ENCODE data around the gene MTHFD2L.
"Not testable (repeated sequence)": the region's sequence is repeated elsewhere in the genome, so short reads cannot be mapped to it uniquely, and the experiment has no call there.

MTHFD2L gene

GRCh38 chr4:74189331-74190043, 31.6 kb downstream of the MTHFD2L start:
- peak; percentile 20 for DNase-seq (ENCODE audit: low read depth)

GRCh38 chr4:74190332-74190731, 32.4 kb downstream of the MTHFD2L start:
- DNase-seq (ENCODE audit: low read depth), result no peak

- DNase-seq (ENCODE audit: low read depth), result no peak
Measured at GRCh38 chr4:74190919-74191397, 33.0 kb downstream of the MTHFD2L start.

GRCh38 chr4:74197080-74197479, 39.2 kb downstream of the MTHFD2L start:
- no peak for DNase-seq (ENCODE audit: low read depth)

GRCh38 chr4:74202062-74202586, 44.2 kb downstream of the MTHFD2L start:
- no peak for DNase-seq (ENCODE audit: low read depth)

- no peak for DNase-seq (ENCODE audit: low read depth)
Measured at GRCh38 chr4:74203467-74203866, 45.5 kb downstream of the MTHFD2L start.

- DNase-seq (ENCODE audit: low read depth), result no peak
Measured at GRCh38 chr4:74205046-74205445, 47.1 kb downstream of the MTHFD2L start.

- DNase-seq (ENCODE audit: low read depth), result no peak
Measured at GRCh38 chr4:74205559-74205958, 47.6 kb downstream of the MTHFD2L start.

- DNase-seq (ENCODE audit: low read depth), result no peak
Measured at GRCh38 chr4:74206088-74206825, 48.3 kb downstream of the MTHFD2L start.

- not testable (repeated sequence) for DNase-seq (ENCODE audit: low read depth)
Measured at GRCh38 chr4:74214457-74215159, 56.7 kb downstream of the MTHFD2L start.

GRCh38 chr4:74215236-74215635, 57.3 kb downstream of the MTHFD2L start:
- DNase-seq (ENCODE audit: low read depth), result not testable (repeated sequence)

- no peak for DNase-seq (ENCODE audit: low read depth)
Measured at GRCh38 chr4:74217365-74217764, 59.4 kb downstream of the MTHFD2L start.

- no peak for DNase-seq (ENCODE audit: low read depth)
Measured at GRCh38 chr4:74218201-74218600, 60.3 kb downstream of the MTHFD2L start.

- DNase-seq (ENCODE audit: low read depth), result no peak
Measured at GRCh38 chr4:74219240-74219639, 61.3 kb downstream of the MTHFD2L start.

- DNase-seq (ENCODE audit: low read depth), result no peak
Measured at GRCh38 chr4:74223098-74223497, 65.2 kb downstream of the MTHFD2L start.

GRCh38 chr4:74223801-74224200, 65.9 kb downstream of the MTHFD2L start:
- no peak for DNase-seq (ENCODE audit: low read depth)

GRCh38 chr4:74228691-74229640, 71.0 kb downstream of the MTHFD2L start:
- peak; percentile 63 for DNase-seq (ENCODE audit: low read depth)

GRCh38 chr4:74230902-74231499, 73.1 kb downstream of the MTHFD2L start:
- DNase-seq (ENCODE audit: low read depth), result no peak

- no peak for DNase-seq (ENCODE audit: low read depth)
Measured at GRCh38 chr4:74235135-74235534, 77.2 kb downstream of the MTHFD2L start.

GRCh38 chr4:74237425-74237966, 79.6 kb downstream of the MTHFD2L start:
- no peak for DNase-seq (ENCODE audit: low read depth)

- peak; percentile 20 for DNase-seq (ENCODE audit: low read depth)
Measured at GRCh38 chr4:74244049-74244448, 86.1 kb downstream of the MTHFD2L start.
